ENCODE measurements around the gene TAMM41.
"Not testable (repeated sequence)": the region's sequence is repeated elsewhere in the genome, so short reads cannot be mapped to it uniquely, and the experiment has no call there.

The TAMM41 gene, protein sequence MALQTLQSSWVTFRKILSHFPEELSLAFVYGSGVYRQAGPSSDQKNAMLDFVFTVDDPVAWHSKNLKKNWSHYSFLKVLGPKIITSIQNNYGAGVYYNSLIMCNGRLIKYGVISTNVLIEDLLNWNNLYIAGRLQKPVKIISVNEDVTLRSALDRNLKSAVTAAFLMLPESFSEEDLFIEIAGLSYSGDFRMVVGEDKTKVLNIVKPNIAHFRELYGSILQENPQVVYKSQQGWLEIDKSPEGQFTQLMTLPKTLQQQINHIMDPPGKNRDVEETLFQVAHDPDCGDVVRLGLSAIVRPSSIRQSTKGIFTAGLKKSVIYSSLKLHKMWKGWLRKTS

DNA sequence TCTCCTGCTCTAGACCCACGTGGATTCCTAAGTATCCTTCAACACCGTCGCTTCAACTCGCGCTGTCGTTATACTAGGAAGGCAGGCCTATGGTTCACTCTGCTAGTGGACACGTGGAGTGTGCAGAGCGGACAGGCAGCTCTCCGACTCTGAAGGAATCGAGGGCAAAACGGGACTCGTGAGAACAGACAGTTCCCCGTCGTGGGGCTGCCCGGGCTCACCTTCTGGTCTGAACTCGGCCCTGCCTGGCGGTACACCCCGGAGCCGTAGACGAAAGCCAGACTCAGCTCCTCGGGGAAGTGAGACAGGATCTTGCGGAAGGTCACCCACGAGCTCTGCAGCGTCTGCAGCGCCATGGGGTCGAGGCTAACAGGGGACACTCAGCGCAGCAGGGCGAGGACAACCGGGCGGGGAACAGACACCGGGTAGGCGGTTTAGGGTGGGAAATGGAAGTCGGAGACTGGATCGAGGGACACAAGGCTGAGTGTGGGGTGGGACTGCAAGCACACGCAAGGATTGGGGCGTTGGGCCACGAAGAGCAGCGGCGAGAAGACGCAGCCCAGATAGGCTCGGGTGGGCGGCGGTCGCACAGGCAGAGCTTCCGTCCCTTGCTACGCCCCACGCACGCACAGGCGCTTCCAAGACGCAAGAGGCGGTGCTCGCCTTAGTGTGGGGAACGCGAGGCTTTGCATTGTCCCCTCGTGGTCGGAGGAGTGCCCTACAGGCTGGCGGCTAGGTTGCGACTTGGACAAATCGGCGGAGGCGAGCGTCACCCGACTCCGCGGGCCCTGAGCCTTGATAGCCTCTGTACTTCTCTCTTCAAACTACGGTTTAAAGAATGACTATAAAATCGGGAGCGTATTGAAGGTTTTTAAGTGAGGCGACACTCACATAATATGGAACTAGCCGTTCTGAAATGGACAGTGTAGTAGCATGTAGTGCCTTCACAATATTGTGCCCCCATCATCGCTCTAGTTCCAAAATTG, at the start of gene TAMM41:
Gene TAMM41, minus strand, starts transcription at position 605 of the 986 bp plus-strand sequence. Its CDS starts 249 bp downstream, at position 356.
- in situ Hi-C loops (cut with HindIII; ENCODE audit: low sequenced_read_pairs): no loop called here

DNA sequence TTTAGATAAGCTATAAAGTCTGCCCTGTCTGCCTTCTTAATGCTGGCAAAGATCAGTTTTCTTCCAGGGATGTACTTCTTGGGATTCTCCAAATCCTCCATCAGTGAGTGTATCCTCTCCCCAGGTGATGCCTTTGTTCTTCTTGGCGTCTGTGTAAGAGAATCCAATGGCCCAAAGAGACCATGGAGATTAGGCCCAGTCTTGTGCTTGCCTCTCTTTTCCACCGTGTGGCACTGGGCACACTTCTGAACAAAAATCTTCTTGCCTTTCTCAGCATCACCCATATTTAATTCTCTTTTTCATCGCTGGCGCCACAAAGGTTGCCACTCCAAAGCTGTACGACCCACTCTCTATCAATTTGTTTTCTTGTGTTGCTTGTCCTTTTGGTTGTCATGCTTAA, 32.2 kb upstream of the TAMM41 start:
- in situ Hi-C loops (cut with HindIII; ENCODE audit: low sequenced_read_pairs): no loop called here

DNA sequence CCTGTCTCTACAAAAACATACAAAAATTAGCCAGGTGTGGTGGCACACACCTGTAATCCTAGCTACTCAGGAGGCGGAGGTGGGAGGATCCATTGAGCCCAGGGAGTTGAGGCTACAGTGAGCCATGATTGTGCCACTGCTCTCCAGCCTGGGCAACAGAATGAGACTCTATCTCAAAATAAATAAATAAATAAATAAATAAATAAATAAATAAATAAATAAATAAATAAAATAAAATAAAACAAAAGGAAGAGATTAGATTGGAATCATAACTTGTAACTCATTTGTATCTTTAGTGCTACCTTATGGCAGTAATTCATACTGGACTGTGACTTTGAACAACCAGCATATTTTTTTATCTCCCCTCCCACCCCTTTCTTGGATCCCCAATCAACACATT, 28.0 kb upstream of the TAMM41 start:
- in situ Hi-C loops (cut with HindIII; ENCODE audit: low sequenced_read_pairs): not testable (repeated sequence)

DNA sequence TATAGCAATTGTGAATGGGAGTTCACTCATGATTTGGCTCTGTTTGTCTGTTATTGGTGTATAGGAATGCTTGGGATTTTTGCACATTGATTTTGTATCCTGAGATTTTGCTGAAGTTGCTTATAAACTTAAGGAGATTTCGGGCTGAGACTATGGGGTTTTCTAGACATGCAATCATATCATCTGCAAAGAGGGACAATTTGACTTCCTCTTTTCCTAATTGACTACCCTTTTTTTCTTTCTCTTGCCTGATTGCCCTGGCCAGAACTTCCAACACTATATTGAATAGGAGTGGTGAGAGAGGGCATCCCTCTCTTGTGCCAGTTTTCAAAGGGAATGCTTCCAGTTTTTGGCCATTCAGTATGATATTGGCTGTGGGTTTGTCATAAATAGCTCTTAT, 17.1 kb upstream of the TAMM41 start:
- in situ Hi-C loops (cut with HindIII; ENCODE audit: low sequenced_read_pairs): not testable (repeated sequence)

DNA sequence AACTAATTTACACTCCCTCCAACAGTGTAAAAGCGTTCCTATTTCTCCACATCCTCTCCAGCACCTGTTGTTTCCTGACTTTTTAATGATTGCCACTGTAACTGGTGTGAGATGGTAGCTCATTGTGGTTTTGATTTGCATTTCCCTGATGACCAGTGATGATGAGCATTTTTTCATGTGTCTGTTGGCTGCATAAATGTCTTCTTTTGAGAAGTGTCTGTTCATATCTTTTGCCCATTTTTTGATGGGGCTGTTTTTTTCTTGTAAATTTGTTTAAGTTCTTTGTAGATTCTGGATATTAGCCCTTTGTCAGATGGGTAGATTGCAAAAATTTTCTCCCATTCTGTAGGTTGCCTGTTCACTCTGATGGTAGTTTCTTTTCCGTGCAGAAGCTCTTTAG, 15.9 kb upstream of the TAMM41 start:
- in situ Hi-C loops (cut with HindIII; ENCODE audit: low sequenced_read_pairs): not testable (repeated sequence)

DNA sequence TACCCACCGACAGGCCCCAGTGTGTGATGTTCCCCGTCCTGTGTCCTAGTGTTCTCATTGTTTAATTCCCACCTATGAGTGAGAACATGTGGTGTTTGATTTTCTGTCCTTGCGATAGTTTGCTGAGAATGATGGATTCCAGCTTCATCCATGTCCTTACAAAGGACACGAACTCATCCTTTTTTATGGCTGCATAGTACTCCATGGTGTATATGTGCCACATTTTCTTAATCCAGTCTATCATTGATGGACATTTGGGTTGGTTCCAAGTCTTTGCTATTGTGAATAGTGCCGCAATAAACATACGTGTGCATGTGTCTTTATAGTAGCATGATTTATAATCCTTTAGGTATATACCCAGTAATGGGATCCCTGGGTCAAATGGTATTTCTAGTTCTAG, 15.5 kb upstream of the TAMM41 start:
- in situ Hi-C loops (cut with HindIII; ENCODE audit: low sequenced_read_pairs): not testable (repeated sequence)

DNA sequence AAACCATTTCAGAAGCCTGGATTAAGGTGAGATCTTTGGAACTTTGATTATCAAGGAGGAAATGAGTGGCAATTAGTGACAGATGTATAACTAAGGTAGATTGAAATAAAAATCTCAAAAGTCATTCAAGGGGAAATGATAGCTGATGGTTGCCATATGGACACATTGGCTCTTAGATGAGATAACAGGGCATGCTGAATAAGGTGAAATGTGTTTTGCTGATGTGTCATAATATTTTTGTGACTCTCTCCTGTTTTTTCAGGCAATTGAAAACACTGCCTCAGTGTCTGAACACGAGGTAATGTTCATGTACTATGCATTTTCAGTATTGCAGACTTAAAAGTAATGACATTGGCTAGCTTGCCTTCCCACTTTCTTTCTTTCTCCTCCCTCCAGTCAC, 13.5 kb upstream of the TAMM41 start:
- in situ Hi-C loops (cut with HindIII; ENCODE audit: low sequenced_read_pairs): not testable (repeated sequence)

DNA sequence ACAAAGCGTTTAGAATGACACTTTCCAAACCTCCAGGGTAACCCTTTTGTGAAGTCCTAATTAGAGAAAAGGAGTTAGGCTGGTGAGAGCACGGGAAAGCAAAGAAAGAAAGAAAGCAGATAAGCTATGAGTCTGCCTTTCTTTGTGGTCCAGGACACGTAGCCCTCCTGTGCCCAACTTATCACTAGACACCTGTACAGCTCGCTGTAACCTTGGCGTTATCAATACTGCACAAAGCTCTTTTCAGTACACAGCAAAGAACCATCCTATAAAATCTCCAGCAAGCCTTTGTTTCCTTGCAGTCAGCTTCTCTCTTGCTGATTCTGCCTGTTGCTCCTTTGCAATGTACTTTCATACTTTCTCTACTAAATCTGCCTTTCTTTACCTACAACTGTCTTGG, 6.8 kb upstream of the TAMM41 start:
- in situ Hi-C loops (cut with HindIII; ENCODE audit: low sequenced_read_pairs): no loop called here

DNA sequence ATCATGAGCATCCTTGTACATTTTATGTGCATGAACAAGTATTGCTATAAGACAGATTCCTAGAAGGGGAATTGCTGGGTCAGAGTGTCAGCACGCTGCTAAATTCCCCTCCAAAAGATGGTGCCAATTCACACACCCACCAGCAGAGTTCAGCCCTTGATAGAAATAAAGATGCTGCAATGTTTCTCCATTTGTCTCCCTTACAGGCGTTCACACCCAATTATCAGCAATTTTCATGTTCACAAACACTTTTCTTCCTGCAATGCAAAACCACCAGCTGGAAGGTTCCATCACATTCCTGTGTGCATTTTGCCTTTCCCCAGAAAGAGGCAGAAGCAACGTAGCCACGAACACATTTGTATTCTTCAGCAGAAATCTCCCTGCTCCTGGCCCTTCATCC, 3.3 kb upstream of the TAMM41 start:
- in situ Hi-C loops (cut with HindIII; ENCODE audit: low sequenced_read_pairs): no loop called here

DNA sequence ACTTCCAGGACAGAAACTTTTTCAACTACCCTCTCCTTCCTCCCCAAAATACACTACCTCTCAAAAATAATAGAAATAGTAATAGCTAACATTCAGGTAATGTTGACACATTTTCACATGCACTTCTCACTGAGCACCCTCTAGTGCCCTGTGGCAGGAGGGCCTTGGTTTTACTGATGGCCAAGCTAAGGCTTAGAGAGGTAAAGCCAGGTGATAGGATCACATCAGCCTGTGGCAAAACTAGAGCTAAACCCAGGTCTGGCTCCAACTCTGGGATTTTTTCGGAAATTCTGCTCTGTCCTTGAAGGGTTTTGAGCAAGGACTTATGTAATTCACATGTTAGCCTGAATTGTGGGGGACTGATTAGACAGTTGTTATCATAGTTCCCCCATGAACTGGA, 922 bp upstream of the TAMM41 start:
- in situ Hi-C loops (cut with HindIII; ENCODE audit: low sequenced_read_pairs): no loop called here

DNA sequence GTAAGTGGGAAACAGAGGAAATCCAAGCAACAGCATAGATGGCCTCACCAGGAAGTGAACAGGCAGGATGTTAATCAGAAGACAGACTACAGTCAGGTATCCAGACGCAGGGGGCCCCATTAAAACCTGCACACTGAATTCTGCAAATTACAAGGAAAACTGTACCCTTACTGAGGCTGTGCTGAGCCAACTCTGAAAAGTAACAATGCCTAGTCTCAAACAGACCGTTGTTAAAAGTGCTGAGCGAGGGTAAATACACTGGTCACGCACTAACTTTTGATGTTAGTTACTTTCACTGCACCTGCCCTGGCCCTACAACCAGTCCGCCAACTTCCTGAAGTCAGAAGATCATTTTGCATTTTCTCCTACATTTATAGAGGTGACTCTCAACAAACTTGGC, 1.0 kb downstream of the TAMM41 start:
- in situ Hi-C loops (cut with HindIII; ENCODE audit: low sequenced_read_pairs): no loop called here

DNA sequence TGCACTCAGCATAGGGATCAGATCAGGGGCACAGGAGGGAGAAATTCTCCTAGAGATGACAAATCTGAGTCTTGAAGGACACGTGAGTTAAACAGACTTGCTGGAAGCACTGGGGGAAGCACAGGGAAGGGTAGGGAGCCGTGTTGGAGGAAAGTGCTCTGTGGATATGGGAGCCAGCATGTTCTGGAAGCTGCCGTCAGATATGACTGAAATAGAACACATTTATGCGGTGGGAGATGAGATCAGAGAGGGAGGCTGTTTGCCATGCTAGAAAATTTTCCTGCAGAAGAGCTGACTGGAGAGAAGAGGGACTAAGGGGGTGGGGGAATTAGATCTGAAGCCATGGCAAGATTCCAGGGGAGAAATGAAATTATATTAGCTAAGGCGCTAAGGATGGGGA, 1.8 kb downstream of the TAMM41 start:
- in situ Hi-C loops (cut with HindIII; ENCODE audit: low sequenced_read_pairs): no loop called here

DNA sequence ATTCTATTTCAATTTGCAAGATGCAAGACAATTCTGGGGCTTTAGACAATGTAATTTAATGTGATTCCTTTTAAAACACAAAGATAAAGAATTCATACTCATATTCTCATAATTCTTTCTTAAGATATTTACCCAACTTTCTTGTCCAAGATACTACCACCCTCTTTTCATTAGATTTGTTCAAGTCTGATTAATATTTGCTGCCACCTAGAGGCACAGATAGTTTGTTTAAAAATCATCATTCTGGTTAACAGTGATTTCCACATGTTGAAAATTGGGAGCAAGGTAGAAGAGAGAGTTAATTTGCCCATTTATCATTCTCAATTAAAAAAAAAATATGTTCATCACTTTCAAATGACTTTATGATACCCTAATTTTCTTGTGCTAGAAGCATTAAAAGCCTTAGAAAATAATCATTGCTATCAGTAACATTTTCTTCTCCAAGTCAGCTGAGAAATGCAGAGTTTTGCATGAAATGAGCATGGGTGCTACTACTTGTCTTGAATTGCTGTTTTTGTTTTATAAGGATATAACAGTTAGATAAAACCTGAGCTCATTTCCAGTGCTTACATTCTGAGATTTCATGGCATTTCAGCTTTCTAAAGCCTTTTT, 11.6 kb downstream of the TAMM41 start:
- in situ Hi-C loops (cut with HindIII; ENCODE audit: low sequenced_read_pairs): no loop called here

DNA sequence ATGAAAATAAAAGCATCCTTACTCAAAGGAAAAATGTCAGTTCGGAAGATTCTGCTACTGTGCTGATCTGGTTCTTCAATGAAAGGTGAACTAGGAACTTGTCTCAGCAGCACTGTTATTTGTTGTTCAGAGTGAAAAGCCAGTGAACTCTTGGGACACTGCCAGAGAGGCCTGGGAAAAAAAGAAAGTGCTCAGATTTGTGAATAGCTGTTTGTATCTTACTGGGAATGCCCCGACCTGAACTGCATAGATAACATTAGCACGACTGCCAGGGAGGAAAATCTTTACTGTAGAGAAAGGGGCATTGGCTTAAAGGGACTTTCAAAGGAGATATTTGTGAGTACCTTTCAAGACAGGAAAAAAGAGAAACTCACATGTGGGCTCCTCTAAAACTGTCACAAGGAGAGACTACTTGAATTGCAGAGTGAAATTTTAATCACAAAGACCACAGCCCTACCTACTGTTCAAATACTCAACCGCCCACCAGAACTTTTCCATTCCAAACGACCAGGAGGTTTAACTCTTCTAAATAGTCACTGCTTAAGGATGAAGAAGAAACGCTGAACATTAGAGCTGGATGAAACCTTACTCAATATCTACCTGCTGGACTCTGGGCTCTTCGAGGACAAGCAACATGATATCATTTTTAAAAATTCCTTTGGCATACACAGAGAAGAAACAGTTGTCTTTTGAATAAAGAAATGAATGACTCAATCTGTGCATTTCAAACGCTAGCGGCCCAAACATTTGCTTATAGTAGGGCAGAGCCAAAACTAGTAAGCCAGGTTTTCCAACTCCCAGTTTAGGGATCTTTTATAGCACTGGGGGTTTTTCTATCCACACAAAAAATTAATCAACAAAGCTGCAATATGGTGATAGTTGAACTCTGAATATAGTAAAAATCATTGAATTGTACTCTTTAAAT, 13.4 kb downstream of the TAMM41 start:
- in situ Hi-C loops (cut with HindIII; ENCODE audit: low sequenced_read_pairs): no loop called here

DNA sequence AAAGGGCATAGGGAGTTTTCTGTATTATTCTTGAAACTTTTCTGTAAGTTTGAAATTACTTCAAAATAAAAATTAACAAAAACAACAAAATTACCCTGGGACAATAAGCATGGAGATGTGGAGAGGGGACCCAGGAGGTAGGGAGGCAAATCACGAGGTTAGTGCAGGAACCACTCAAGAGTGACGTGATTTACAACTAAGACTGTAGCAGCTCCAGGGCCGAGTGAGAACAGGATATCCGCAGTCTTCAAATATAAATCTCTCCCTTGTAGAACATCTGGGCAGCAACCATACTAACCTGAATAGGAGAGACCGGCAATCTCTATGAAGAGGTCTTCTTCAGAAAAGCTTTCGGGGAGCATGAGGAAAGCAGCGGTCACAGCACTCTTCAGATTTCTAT, 17.3 kb downstream of the TAMM41 start:
- in situ Hi-C loops (cut with HindIII; ENCODE audit: low sequenced_read_pairs): no loop called here

DNA sequence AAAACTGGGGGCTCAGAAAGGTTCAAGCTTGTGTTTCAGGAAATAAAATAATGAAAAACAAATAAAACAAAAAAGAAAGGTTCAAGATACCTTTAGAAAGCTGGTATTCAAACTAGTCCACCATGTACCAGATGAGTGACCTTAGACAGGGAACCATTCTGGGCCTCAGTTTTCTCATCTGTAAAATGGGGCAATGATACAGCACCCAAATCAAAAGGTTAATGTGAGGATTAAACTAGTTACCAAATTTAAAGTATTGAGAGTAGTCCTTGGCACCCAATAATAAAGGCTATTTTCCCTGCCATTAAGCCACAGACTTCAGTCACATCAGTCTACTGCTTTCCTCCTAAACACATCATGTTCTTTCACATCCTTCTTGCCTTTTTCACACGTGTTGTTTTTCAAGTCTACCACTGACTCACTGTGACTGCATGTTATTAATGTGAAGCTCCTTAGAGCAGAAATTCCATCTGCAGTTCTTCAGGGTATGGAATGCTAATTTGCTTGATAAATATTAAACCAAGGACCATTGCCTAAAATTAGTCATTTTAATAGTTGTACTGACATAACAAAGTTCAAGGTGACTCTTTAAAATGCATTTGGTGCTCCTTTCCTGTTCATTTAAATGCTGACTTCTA, 19.9 kb downstream of the TAMM41 start:
- in situ Hi-C loops (cut with HindIII; ENCODE audit: low sequenced_read_pairs): no loop called here

DNA sequence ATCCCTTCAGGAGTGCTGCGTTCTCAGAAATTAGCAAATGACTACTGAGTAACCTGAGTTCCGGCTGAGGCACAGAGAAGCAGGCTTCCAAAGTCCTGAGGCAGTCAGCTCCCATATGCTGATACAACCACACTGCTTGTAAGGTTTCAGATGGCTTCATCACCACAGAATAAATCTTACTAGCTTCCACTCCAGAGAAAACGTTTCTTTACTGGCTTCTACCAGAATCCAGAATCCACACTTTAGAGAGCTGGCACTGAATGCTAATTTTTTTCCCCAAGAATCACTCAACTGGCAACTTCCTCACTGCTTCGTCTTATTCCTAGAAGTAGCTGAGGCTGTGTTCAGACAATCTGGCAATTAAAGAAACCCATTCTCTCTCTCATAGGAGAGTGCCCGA, 21.4 kb downstream of the TAMM41 start:
- in situ Hi-C loops (cut with HindIII; ENCODE audit: low sequenced_read_pairs): no loop called here

DNA sequence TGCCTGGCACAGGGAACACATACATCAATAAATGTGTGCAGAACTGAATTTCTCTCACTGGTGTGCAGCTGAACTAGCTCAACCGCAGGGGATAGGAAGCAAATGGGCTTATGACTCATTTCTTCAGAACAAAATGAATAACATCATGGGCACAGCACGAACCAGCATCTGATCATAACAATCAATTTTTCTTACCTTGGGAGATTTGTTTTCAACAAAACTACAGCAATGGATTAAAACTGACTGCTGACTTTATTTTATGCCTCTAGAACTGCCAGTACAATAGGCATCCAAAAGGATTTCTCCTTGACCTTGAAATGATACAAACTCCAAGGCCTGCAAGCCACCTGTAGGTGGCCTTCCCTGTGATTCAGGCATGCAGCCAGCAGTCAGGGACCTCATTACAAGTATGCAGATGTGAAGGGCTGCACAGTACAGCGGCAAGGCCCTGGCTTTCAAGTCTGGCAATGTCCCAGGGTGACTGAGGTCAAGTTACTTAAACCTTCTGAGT, 26.1 kb downstream of the TAMM41 start:
- in situ Hi-C loops (cut with HindIII; ENCODE audit: low sequenced_read_pairs): loop anchor here (25.0 kb wide), 1 partner anchor 458 kb away; no protein-coding TSS in a partner anchor

DNA sequence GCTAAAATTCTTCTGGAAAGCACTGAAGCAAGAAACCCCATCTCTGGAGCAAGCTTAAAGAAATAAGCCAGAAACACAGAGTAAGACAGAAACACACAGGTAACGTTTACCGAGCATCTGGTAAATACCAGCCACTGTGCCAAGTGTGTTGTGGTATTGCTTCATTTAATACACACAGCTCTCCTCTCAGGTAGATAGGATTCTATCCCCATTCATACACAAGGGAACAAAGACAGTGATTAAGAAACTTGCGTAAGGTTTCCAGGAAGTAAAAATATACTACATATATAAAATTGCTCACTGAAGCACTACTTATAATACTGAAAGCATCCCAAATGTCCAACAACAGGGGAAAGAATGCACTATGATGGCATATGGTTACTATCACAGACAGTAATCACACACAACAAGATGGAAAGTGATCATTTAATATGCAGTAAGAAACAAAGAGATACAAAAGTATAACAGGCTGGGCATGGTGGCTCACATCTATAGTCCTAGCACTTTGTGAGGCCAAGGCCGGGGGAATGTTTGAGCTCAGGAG, 27.5 kb downstream of the TAMM41 start:
- in situ Hi-C loops (cut with HindIII; ENCODE audit: low sequenced_read_pairs): loop anchor here (25.0 kb wide), 1 partner anchor 457 kb away; no protein-coding TSS in a partner anchor

Measured in DLD1 (cell line).